WTC11 (cell line): ENCODE measurements around the gene USP16. TPM values are rescaled to one million over a fixed set of nuclear protein-coding genes. Genes with fewer than 3 reads are reported as not detected.

Experiments used
- CBFB ChIP-seq: sonication (generic); formaldehyde crosslinking; IDR thresholded peaks from 2 replicates; pipeline ENCODE4 v1.8.1; 2022; ENCODE audit warnings: mild to moderate bottlenecking, low read depth, missing genetic modification reagents
- ETV6 ChIP-seq: sonication (generic); formaldehyde crosslinking; IDR thresholded peaks from 2 replicates; pipeline ENCODE4 v1.8.1; 2022; ENCODE audit warnings: mild to moderate bottlenecking, missing genetic modification reagents
- IRF2 ChIP-seq: sonication (generic); formaldehyde crosslinking; IDR thresholded peaks from 2 replicates; pipeline ENCODE4 v1.8.0; 2022; ENCODE audit warnings: low read depth, missing genetic modification reagents, borderline replicate concordance
- NR2C2 ChIP-seq: sonication (generic); formaldehyde crosslinking; IDR thresholded peaks from 2 replicates; pipeline ENCODE4 v1.8.0; 2022; ENCODE audit warnings: mild to moderate bottlenecking, missing genetic modification reagents
- PRRX2 ChIP-seq: fragments of 250-450 bp; sonication (Bioruptor Pico); IDR thresholded peaks from 2 replicates; pipeline ENCODE4 v1.8.0; 2021; ENCODE audit warnings: mild to moderate bottlenecking
- SMAD3 ChIP-seq: sonication (generic); formaldehyde crosslinking; IDR thresholded peaks from 2 replicates; pipeline ENCODE4 v1.8.0; 2022; ENCODE audit warnings: missing genetic modification reagents, mild to moderate bottlenecking, borderline replicate concordance
- TEAD1 ChIP-seq: sonication (generic); formaldehyde crosslinking; IDR thresholded peaks from 2 replicates; pipeline ENCODE4 v1.8.0; 2022; ENCODE audit warnings: mild to moderate bottlenecking, missing genetic modification reagents
- ZNF121 ChIP-seq: sonication (generic); formaldehyde crosslinking; IDR thresholded peaks from 2 replicates; pipeline ENCODE4 v1.8.0; 2023; ENCODE audit warnings: missing genetic modification reagents
- total RNA-seq: library from RNA; stranded (reverse); gene quantifications from 3 replicates; pipeline ENCODE4 v1.2.3, GENCODE V29; 2021
- TF ChIP-seq, protein P1 (sequence below): fragments of 250-450 bp; sonication (Bioruptor Pico); IDR thresholded peaks from 2 replicates; pipeline ENCODE4 v1.9.0; 2021; ENCODE audit warnings: mild to moderate bottlenecking, borderline replicate concordance
- TF ChIP-seq, protein P2 (sequence below): fragments of 200-600 bp; IDR thresholded peaks from 2 replicates; pipeline ENCODE4 v1.8.0; 2022; ENCODE audit warnings: antibody characterized with exemption
- TF ChIP-seq, protein P3 (sequence below): sonication (generic); formaldehyde crosslinking; IDR thresholded peaks from 2 replicates; pipeline ENCODE4 v1.8.1; 2022; ENCODE audit warnings: low read depth, missing genetic modification reagents, borderline replicate concordance
- TF ChIP-seq, protein P4 (sequence below): sonication (generic); formaldehyde crosslinking; IDR thresholded peaks from 2 replicates; pipeline ENCODE4 v1.8.0; 2023; ENCODE audit warnings: missing genetic modification reagents, mild to moderate bottlenecking, borderline replicate concordance
- TF ChIP-seq, protein P5 (sequence below): sonication (generic); formaldehyde crosslinking; IDR thresholded peaks from 2 replicates; pipeline ENCODE4 v1.8.1; 2023; ENCODE audit warnings: mild to moderate bottlenecking, missing genetic modification reagents
- TF ChIP-seq, protein P6 (sequence below): sonication (generic); formaldehyde crosslinking; IDR thresholded peaks from 2 replicates; pipeline ENCODE4 v1.8.0; 2022; ENCODE audit warnings: mild to moderate bottlenecking, missing genetic modification reagents
- TF ChIP-seq, protein P7 (sequence below): sonication (generic); formaldehyde crosslinking; IDR thresholded peaks from 2 replicates; pipeline ENCODE4 v1.8.0; 2022; ENCODE audit warnings: mild to moderate bottlenecking, missing genetic modification reagents
- TF ChIP-seq, protein P8 (sequence below): sonication (generic); formaldehyde crosslinking; IDR thresholded peaks from 2 replicates; pipeline ENCODE4 v1.8.1; 2023; ENCODE audit warnings: mild to moderate bottlenecking, missing genetic modification reagents
- TF ChIP-seq, protein P9 (sequence below): sonication (generic); formaldehyde crosslinking; IDR thresholded peaks from 2 replicates; pipeline ENCODE4 v1.8.0; 2022; ENCODE audit warnings: mild to moderate bottlenecking, missing genetic modification reagents
- TF ChIP-seq, protein P10 (sequence below): sonication (generic); formaldehyde crosslinking; conservative IDR thresholded peaks from 2 replicates; pipeline ENCODE4 v1.8.1; 2022; ENCODE audit warnings: mild to moderate bottlenecking, missing genetic modification reagents

USP16 gene
- total RNA-seq, 1 experiment from 2014 or later: 20.8 TPM

DNA sequence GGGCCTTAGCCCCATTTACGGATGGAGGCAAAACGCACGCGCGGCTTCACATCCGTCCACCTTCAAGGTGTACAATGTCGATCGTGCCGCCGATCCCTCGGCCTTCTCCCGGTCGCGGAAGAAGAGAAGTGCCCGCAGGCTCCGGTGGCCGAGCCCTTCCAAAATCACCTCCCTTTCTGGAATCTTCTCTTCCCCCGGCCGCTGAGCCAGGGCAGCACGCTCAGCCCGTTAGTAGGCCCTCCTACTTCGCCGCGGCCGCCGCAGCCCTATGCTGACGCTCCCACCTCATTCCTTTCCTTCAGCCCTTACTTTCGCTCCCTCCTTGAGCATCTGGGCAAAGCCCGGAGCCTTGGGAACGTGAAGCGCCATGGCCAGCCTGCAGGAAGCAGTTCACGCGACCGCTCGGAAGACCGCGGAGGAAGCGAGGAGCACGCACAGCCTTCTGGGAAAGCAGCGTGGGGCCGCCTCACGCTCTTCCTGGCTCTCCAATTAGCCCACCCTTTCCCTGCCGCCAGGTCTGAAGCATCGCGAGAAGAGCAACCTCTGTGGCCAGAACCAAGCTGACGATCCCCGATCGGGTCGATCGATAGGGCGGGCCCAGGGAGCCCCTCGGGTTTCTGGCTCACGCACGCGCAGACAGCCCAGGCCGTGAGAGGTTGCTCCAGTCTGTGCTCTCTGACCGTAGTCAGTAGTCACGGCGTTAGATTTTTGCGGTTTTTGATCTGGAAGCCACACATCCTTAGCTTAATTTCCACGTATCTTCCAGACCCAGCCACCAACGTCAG, 48.9 kb downstream of the USP16 start, which contains the start of gene CCT8 (continued):
- TF ChIP-seq, protein P1, sequence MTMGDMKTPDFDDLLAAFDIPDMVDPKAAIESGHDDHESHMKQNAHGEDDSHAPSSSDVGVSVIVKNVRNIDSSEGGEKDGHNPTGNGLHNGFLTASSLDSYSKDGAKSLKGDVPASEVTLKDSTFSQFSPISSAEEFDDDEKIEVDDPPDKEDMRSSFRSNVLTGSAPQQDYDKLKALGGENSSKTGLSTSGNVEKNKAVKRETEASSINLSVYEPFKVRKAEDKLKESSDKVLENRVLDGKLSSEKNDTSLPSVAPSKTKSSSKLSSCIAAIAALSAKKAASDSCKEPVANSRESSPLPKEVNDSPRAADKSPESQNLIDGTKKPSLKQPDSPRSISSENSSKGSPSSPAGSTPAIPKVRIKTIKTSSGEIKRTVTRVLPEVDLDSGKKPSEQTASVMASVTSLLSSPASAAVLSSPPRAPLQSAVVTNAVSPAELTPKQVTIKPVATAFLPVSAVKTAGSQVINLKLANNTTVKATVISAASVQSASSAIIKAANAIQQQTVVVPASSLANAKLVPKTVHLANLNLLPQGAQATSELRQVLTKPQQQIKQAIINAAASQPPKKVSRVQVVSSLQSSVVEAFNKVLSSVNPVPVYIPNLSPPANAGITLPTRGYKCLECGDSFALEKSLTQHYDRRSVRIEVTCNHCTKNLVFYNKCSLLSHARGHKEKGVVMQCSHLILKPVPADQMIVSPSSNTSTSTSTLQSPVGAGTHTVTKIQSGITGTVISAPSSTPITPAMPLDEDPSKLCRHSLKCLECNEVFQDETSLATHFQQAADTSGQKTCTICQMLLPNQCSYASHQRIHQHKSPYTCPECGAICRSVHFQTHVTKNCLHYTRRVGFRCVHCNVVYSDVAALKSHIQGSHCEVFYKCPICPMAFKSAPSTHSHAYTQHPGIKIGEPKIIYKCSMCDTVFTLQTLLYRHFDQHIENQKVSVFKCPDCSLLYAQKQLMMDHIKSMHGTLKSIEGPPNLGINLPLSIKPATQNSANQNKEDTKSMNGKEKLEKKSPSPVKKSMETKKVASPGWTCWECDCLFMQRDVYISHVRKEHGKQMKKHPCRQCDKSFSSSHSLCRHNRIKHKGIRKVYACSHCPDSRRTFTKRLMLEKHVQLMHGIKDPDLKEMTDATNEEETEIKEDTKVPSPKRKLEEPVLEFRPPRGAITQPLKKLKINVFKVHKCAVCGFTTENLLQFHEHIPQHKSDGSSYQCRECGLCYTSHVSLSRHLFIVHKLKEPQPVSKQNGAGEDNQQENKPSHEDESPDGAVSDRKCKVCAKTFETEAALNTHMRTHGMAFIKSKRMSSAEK: no peak
- no peak for TF ChIP-seq IRF2
- no peak for TF ChIP-seq ZNF121 (CRISPR knock-in tag)
- TF ChIP-seq, protein P2, sequence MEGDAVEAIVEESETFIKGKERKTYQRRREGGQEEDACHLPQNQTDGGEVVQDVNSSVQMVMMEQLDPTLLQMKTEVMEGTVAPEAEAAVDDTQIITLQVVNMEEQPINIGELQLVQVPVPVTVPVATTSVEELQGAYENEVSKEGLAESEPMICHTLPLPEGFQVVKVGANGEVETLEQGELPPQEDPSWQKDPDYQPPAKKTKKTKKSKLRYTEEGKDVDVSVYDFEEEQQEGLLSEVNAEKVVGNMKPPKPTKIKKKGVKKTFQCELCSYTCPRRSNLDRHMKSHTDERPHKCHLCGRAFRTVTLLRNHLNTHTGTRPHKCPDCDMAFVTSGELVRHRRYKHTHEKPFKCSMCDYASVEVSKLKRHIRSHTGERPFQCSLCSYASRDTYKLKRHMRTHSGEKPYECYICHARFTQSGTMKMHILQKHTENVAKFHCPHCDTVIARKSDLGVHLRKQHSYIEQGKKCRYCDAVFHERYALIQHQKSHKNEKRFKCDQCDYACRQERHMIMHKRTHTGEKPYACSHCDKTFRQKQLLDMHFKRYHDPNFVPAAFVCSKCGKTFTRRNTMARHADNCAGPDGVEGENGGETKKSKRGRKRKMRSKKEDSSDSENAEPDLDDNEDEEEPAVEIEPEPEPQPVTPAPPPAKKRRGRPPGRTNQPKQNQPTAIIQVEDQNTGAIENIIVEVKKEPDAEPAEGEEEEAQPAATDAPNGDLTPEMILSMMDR: no peak
- TF ChIP-seq, protein P3, sequence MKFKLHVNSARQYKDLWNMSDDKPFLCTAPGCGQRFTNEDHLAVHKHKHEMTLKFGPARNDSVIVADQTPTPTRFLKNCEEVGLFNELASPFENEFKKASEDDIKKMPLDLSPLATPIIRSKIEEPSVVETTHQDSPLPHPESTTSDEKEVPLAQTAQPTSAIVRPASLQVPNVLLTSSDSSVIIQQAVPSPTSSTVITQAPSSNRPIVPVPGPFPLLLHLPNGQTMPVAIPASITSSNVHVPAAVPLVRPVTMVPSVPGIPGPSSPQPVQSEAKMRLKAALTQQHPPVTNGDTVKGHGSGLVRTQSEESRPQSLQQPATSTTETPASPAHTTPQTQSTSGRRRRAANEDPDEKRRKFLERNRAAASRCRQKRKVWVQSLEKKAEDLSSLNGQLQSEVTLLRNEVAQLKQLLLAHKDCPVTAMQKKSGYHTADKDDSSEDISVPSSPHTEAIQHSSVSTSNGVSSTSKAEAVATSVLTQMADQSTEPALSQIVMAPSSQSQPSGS (CRISPR knock-in tag): no peak
- TF ChIP-seq ETV6 (CRISPR knock-in tag): peak; percentile 93
- TF ChIP-seq, protein P4, sequence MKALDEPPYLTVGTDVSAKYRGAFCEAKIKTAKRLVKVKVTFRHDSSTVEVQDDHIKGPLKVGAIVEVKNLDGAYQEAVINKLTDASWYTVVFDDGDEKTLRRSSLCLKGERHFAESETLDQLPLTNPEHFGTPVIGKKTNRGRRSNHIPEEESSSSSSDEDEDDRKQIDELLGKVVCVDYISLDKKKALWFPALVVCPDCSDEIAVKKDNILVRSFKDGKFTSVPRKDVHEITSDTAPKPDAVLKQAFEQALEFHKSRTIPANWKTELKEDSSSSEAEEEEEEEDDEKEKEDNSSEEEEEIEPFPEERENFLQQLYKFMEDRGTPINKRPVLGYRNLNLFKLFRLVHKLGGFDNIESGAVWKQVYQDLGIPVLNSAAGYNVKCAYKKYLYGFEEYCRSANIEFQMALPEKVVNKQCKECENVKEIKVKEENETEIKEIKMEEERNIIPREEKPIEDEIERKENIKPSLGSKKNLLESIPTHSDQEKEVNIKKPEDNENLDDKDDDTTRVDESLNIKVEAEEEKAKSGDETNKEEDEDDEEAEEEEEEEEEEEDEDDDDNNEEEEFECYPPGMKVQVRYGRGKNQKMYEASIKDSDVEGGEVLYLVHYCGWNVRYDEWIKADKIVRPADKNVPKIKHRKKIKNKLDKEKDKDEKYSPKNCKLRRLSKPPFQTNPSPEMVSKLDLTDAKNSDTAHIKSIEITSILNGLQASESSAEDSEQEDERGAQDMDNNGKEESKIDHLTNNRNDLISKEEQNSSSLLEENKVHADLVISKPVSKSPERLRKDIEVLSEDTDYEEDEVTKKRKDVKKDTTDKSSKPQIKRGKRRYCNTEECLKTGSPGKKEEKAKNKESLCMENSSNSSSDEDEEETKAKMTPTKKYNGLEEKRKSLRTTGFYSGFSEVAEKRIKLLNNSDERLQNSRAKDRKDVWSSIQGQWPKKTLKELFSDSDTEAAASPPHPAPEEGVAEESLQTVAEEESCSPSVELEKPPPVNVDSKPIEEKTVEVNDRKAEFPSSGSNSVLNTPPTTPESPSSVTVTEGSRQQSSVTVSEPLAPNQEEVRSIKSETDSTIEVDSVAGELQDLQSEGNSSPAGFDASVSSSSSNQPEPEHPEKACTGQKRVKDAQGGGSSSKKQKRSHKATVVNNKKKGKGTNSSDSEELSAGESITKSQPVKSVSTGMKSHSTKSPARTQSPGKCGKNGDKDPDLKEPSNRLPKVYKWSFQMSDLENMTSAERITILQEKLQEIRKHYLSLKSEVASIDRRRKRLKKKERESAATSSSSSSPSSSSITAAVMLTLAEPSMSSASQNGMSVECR (CRISPR knock-in tag): peak; percentile 93
- TF ChIP-seq, protein P5, sequence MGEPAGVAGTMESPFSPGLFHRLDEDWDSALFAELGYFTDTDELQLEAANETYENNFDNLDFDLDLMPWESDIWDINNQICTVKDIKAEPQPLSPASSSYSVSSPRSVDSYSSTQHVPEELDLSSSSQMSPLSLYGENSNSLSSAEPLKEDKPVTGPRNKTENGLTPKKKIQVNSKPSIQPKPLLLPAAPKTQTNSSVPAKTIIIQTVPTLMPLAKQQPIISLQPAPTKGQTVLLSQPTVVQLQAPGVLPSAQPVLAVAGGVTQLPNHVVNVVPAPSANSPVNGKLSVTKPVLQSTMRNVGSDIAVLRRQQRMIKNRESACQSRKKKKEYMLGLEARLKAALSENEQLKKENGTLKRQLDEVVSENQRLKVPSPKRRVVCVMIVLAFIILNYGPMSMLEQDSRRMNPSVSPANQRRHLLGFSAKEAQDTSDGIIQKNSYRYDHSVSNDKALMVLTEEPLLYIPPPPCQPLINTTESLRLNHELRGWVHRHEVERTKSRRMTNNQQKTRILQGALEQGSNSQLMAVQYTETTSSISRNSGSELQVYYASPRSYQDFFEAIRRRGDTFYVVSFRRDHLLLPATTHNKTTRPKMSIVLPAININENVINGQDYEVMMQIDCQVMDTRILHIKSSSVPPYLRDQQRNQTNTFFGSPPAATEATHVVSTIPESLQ (CRISPR knock-in tag): no peak
- TF ChIP-seq, protein P6, sequence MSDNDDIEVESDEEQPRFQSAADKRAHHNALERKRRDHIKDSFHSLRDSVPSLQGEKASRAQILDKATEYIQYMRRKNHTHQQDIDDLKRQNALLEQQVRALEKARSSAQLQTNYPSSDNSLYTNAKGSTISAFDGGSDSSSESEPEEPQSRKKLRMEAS (CRISPR knock-in tag): peak; percentile 92
- no peak for TF ChIP-seq SMAD3
- TF ChIP-seq, protein P7, sequence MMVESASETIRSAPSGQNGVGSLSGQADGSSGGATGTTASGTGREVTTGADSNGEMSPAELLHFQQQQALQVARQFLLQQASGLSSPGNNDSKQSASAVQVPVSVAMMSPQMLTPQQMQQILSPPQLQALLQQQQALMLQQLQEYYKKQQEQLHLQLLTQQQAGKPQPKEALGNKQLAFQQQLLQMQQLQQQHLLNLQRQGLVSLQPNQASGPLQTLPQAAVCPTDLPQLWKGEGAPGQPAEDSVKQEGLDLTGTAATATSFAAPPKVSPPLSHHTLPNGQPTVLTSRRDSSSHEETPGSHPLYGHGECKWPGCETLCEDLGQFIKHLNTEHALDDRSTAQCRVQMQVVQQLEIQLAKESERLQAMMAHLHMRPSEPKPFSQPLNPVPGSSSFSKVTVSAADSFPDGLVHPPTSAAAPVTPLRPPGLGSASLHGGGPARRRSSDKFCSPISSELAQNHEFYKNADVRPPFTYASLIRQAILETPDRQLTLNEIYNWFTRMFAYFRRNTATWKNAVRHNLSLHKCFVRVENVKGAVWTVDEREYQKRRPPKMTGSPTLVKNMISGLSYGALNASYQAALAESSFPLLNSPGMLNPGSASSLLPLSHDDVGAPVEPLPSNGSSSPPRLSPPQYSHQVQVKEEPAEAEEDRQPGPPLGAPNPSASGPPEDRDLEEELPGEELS (CRISPR knock-in tag): peak; percentile 70; the same call in 1 of the 2 replicates
- TF ChIP-seq NR2C2 (CRISPR knock-in tag): no peak
- no peak for TF ChIP-seq CBFB (CRISPR knock-in tag)
- no peak for TF ChIP-seq PRRX2 (CRISPR knock-in tag)
- peak; percentile 82 for TF ChIP-seq TEAD1
- TF ChIP-seq, protein P8, sequence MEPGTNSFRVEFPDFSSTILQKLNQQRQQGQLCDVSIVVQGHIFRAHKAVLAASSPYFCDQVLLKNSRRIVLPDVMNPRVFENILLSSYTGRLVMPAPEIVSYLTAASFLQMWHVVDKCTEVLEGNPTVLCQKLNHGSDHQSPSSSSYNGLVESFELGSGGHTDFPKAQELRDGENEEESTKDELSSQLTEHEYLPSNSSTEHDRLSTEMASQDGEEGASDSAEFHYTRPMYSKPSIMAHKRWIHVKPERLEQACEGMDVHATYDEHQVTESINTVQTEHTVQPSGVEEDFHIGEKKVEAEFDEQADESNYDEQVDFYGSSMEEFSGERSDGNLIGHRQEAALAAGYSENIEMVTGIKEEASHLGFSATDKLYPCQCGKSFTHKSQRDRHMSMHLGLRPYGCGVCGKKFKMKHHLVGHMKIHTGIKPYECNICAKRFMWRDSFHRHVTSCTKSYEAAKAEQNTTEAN (CRISPR knock-in tag): peak; percentile 84; the same call in 1 of the 2 replicates
- TF ChIP-seq, protein P9, sequence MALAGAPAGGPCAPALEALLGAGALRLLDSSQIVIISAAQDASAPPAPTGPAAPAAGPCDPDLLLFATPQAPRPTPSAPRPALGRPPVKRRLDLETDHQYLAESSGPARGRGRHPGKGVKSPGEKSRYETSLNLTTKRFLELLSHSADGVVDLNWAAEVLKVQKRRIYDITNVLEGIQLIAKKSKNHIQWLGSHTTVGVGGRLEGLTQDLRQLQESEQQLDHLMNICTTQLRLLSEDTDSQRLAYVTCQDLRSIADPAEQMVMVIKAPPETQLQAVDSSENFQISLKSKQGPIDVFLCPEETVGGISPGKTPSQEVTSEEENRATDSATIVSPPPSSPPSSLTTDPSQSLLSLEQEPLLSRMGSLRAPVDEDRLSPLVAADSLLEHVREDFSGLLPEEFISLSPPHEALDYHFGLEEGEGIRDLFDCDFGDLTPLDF: no peak
- TF ChIP-seq, protein P10, sequence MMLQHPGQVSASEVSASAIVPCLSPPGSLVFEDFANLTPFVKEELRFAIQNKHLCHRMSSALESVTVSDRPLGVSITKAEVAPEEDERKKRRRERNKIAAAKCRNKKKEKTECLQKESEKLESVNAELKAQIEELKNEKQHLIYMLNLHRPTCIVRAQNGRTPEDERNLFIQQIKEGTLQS: no peak
